HEK293T (cell line): ENCODE measurements around the gene RAB32.

ENCODE experiments used
- L3MBTL2 ChIP-seq: fragments of 450-650 bp; conservative IDR thresholded peaks from 2 replicates; pipeline ENCODE4 v1.6.1; 2016; ENCODE audit warnings: mild to moderate bottlenecking
- SP1 ChIP-seq: fragments of 450-650 bp; IDR thresholded peaks from 2 replicates; pipeline ENCODE4 v1.6.1; 2017
- TF ChIP-seq, protein P1 (sequence below): fragments of 450-650 bp; IDR thresholded peaks from 2 replicates; pipeline ENCODE4 v1.6.1; 2016

- TF ChIP-seq, protein P1, sequence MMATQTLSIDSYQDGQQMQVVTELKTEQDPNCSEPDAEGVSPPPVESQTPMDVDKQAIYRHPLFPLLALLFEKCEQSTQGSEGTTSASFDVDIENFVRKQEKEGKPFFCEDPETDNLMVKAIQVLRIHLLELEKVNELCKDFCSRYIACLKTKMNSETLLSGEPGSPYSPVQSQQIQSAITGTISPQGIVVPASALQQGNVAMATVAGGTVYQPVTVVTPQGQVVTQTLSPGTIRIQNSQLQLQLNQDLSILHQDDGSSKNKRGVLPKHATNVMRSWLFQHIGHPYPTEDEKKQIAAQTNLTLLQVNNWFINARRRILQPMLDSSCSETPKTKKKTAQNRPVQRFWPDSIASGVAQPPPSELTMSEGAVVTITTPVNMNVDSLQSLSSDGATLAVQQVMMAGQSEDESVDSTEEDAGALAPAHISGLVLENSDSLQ: no peak
- no peak for TF ChIP-seq L3MBTL2
- no peak for TF ChIP-seq SP1
Observed at GRCh38 chr6:146532702-146533101, 10.9 kb upstream of the RAB32 start.
